T follicular helper cell (primary cell): ENCODE results near the gene APBB1IP.
"Not testable (repeated sequence)": the region's sequence is repeated elsewhere in the genome, so short reads cannot be mapped to it uniquely, and the experiment has no call there.

Source experiments
- DNase-seq: peaks from one replicate; pipeline ENCODE4 v3.0.0-alpha.2; 2020; ENCODE audit warnings: low read depth

APBB1IP gene

DNA sequence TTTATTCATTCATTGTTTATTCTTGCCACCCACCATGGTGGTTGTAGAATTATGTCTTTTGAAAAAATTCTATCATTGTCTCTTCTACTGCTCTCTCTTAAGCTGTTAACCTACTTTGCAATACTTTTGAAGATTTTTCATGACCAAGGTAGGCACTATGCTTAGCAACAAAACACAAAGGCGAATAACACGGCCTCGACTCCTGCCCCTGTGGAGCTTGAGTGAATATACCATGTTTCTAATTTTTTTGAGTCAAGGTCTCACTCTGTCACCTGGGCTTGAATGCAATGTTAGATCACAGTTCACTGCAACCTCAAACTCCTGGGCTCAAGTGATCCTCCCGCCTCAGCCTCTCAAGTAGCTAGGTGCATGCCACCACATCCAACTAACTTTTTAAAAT is 39.4 kb downstream of the APBB1IP start:
- DNase-seq = no peak

DNA sequence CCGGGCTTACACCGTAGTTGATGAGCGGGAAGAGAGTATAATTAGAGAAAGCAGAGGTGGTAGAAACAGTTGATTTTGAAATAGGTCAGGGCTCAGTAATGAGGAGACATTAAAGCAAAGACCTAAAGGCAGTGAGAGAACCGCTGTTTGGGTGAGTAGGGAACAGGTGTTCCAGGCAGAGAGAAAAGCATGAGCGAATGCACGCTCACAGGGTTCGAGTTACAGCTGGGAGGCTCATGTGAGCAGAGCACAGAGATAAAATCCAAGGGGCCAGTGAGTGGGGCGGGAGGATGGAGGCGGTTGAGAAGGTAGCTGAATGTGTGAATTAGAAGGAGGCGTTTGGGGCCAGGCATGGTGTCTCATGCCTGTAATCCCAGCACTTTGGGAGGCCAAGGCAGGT is 39.9 kb downstream of the APBB1IP start:
- DNase-seq = no peak

DNA sequence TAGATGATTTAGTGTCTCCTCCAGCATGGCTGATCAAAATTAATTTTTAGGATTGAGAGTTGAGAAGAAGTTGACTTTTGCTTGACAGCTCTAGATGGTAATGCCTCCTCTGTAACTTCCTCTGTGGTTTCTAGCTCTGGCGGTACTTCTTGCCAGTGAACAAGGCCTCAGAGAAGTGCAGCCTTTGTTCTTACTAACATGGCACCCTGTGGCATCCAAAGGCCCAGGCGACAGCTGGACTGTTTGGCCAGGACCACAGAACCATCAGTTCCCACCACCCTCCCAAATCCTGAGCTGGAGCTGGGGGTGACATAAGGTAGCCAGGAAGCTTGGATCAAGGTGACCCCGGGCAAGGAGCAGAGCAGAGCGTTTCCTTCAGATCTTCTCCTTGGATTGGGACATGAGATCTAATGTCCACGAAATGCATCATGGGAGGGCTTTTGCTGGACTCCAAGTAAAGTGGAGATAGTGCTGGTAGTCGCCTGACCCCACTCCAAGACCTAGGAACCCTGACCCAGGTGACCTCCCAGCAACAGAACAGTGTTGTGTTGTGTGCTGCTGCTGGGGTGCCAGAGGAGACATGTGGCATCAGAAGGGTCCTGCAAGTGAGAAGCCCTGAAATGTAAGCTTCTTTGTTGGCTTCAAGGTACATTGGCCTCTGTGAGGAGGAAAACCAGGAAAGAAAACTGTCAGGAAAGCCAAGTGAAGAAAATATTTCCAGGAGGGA is 41.8 kb downstream of the APBB1IP start:
- no peak for DNase-seq

DNA sequence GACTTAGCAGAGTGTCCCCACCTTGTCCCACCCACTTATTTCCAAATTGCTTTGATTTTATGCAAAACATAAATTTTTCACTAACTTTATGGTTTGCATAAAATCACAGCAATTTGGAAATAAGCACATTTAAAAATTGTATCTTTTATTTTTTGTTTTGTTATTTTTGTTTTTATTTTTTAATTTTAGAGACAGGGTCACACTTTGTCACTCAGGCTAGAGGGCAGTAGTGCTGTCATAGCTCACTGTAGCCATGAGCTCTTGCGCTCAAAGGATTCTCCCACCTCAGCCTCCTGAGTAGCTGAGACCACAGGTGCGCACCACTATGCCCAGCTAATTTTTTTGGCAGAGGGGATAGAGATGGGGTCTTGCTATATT is 43.2 kb downstream of the APBB1IP start:
- DNase-seq = no peak

- DNase-seq = no peak
Measured at GRCh38 chr10:26481914-26482550, 43.9 kb downstream of the APBB1IP start.

- no peak for DNase-seq
Measured at GRCh38 chr10:26483554-26483953, 45.4 kb downstream of the APBB1IP start.

GRCh38 chr10:26485150-26485941 is 47.2 kb downstream of the APBB1IP start:
- no peak for DNase-seq

GRCh38 chr10:26486304-26486703 is 48.2 kb downstream of the APBB1IP start:
- no peak for DNase-seq

- DNase-seq = peak; percentile 68
Measured at GRCh38 chr10:26486990-26487850, 49.1 kb downstream of the APBB1IP start.

DNA sequence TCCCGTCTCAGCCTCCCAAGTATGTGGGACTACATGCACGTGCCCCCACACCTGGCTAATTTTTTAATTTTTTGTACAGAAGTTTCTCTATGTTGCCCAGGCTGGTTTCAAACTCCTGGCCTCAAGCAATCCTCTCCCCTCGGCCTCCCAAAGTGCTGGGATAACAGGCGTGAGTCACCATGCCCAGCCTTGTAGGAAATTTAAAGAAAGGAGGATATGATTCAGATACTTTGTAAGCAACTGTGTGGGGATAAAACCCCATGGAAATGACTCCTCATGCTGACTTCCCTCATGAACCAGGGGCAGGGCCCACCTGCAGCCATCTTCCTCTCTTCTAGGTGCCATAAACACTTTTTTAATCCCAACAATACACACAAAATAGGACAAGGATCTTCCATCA is 50.2 kb downstream of the APBB1IP start:
- DNase-seq = no peak

DNA sequence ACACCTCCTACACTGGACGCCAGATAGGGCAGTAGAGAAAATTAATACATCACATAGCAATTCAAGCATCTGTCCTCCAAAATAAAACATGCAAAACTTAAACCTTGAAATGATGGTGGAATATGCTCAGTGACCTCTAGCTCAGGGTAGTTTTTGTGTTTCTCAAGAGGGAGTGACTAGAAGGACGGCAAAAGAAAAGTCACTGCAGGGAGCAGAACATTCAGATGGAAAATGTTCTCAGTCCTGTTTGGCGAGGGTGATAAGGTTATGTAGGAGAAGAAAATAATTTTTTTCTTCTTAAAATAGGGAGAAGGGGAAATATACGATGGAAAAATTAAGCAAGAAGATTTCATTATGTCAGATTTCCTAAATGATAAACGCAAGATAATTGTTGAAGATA is 50.9 kb downstream of the APBB1IP start:
- DNase-seq = no peak

GRCh38 chr10:26490367-26490766 is 52.2 kb downstream of the APBB1IP start:
- not testable (repeated sequence) for DNase-seq

DNA sequence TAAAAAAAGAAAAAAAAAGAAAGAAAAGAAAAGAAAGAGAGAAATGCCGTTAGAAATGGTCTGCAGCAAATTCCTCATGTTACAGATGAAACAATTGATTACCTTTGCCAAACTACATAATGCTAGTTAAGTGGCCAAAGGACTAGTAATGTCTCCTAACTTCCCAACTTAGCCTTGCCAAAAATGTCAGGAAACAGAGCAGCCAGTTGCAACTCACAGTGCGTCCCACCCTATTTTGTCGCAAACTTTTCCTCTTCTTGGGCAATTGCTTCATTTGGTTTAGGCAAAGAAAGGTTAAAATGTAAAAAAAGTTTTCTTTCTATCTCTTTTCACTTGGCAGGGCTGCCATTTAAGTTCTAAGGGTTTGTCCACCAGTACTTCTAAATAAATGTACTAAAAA is 53.1 kb downstream of the APBB1IP start:
- DNase-seq = no peak

DNA sequence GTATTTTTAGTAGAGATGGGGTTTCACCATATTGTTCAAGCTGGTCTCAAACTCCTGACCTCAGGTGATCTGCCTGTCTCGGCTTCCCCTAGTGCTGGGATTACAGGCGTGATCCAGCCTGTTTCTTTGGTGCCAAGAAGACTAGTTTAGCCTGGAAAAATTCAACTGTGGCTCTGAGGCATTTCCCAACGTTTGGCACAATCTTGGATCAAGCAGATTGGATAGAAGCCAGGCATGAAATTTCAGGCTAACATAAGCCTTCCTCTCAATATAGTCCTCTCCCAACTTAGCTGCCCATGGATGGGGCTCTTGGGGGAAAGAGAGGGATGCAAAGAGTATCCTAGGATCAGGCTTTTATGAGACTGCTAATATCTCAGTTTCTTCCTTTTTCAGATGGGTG is 53.8 kb downstream of the APBB1IP start:
- DNase-seq = no peak

- DNase-seq = not testable (repeated sequence)
Measured at GRCh38 chr10:26492725-26493124, 54.6 kb downstream of the APBB1IP start.

- DNase-seq = no peak
Measured at GRCh38 chr10:26494018-26494417, 55.9 kb downstream of the APBB1IP start.

DNA sequence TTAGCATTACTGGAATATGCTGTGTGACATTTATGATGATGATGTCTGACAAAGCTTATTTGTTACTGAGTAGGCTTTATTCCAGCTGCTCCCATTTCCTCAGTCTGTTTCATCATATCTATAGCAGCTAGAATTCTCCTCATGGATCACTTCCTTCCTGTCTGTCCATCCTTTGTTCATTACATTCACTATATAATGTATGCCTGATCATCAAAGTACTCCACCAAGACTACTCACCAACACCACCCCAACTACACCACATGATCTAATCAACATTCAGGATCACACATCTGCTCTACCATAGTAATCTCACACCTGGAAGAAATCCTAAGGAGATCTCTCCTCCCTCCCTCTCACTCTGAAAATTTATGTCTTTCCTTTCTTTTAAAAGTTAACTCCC is 61.3 kb downstream of the APBB1IP start:
- DNase-seq = no peak

GRCh38 chr10:26502986-26503385 is 64.8 kb downstream of the APBB1IP start:
- no peak for DNase-seq

DNA sequence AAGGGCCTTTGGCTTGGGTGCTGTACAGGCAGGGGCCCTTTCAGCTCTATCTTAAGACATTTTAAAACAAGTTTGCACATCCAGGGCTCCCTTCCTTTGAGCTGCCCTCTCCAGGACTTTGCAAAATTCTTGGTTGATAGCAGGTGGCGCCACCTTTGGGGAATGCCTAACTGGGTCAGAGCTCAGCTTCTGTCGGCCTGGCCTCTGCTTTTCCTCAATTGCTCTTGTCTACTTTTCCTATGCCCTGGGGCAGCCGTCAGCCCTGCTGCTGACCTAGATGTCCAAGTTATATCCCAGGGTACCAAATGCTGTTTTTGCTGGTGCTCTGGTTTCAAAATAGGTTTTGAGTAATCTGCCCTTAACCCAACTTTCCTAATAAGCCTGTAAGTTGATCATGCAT is 65.8 kb downstream of the APBB1IP start:
- DNase-seq = no peak

DNA sequence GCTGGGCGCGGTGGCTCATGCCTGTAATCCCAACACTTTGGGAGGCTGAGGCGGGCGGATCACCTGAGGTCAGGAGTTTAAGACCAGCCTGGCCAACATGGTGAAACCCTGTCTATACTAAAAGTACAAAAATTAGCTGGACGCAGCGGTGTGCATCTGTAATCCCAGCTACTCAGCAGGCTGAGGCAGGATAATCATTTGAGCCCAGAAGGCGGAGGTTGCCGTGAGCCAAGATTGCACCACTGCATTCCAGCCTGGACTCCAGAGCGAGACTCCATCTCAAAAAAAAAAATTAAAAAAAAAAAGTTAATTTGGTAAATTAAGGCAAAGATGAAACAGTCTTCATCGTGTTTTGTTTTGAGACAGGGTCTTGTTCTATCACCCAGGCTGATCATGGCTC is 66.3 kb downstream of the APBB1IP start:
- DNase-seq = not testable (repeated sequence)

GRCh38 chr10:26505491-26505890 is 67.3 kb downstream of the APBB1IP start:
- DNase-seq = no peak

- no peak for DNase-seq
Measured at GRCh38 chr10:26506736-26507135, 68.6 kb downstream of the APBB1IP start.
